Stromal cell of bone marrow (primary cell): ENCODE data around the gene MCFD2.

Experiments
- DNase-seq: peaks from one replicate; pipeline ENCODE4 v3.0.0-alpha.2; 2012; ENCODE audit warnings: low read depth

MCFD2 gene

DNA sequence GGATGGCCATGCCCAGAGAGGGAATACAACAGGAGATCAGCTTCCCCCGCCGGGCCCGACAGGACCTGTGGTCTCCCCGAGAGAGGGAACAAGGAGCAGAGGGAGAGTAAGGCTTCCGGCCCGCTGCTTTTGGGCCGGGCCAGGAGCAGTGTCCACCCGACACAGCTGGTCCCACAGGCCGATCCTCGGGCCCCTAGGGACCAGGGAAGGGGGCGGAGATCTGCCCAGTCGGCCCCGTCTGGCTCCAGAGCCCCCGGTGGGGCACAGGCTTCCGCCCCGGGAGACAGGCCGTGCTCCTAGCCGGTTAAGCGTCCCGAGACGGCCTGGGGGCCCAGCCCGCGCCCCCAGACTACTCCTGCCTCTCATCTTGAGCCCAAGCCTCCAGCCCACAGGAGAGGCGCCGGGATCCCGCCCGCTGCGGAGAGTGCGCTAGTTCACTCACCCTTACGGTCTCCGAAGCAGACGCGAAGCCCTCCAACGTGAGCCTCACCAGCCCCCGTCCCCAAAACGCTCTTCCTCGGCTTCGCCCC is at the start of gene MCFD2:
Gene MCFD2, minus strand, starts transcription at position 526 of the 530 bp plus-strand sequence. CDS start 6,635 bp downstream, outside the sequence.
- no peak for DNase-seq

DNA sequence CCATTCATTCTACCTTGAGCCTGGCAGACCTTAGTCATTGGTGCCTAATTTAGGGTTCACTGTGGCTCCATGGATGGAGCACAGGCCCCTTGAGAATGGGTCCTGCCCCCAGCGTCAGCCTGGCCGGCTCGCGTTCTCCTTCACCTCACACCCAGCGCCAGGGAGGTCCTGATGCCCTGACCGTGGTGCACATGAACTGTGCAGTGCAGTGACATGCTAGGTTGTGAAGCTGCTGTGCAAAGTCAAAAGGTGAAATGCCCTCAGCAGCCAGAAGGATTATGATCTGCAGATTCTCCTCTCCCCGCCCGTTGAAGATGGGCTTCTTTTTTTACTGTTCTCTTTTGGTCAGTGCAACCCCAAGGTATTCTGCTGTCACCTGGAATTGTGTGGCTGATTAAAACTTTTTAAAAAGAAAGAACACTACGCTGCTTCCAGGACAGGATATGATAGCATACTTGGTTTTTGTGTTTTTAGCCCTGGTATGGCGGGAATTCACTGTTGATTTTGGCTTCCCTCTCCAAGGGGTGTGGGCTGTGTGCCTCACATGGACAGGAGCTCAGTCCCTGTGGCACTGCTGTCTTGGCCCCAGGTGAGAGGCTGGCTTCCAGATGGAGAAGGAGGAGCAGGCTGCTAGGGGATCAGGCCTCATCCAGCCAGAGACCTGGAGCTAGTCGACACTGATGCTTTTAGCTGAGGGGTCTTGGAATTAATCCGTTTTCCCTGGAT is 49.4 kb upstream of the MCFD2 start:
- DNase-seq = no peak

DNA sequence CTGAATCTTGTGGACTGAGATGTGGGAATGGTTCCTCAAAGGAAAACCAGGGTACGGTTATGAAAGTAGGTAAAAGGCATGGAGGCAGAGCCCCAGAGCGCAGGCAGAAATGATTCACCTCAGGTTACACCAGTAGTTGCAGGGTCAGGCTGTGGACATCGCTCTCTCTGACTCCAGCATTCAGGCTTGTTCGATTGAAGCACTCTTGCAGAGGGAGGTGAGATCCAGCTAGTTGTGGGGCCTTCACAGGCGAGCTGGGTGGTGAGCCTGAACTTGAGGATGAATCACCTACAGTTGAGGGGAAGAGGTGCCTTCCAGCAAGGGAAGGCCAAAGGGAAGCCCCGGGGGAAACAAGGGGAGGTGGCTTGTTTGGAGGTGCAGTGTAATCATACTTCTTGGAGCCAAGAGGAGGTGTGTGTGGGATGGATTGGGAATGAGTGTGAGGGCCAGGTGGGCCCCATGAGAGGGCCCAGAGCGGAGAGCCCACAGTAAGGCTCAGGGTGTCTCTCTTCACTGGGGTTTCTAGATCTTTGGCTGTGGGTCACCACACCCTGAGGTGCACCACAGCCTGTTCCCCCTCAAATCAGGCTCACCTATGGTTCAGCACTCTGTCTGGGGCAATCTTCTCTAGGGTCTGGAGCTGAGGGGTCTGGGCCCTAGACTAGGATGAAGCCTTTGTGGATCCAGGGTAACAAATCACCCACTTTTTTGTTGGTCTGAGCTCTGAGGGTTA is 48.5 kb upstream of the MCFD2 start:
- no peak for DNase-seq

DNA sequence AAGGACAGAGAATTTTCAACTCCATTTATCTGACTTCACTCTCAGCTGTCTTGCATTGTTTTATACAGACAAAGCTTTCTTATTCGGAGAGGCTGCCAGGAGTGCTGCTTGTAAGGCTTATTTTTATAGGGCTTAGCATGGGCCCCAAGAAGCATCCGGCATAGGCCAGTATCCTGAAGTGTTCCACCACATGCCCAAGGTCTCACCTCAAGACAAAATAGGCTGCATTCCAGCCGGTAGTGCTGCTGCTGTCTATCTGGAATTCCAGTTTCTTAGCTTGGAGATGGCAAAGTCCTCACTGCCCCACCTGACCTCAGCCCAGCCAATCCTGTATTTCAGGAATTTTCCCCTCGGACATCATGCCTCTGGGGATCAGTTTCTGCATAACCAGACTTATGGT is 47.6 kb upstream of the MCFD2 start:
- no peak for DNase-seq

DNA sequence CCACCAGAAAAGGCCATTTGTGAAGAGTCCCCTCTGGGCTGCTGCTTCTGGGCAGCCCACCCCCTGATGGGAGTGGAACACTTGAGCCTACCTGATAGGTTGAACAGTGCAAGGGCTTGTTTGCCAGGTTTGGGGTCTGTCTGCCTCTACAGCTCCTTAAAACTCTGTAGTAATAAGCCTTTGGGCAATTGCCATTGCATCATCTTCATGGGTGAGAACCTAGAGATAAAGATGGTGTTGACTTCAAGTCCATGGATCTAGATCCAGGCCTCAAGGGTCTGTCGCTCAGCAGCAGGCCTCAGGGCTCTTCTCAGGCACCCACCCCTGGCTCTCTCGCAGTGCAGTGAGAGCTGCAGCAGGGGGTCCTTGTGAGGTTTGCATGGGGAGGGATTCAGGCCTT is 47.1 kb upstream of the MCFD2 start:
- DNase-seq = no peak

DNA sequence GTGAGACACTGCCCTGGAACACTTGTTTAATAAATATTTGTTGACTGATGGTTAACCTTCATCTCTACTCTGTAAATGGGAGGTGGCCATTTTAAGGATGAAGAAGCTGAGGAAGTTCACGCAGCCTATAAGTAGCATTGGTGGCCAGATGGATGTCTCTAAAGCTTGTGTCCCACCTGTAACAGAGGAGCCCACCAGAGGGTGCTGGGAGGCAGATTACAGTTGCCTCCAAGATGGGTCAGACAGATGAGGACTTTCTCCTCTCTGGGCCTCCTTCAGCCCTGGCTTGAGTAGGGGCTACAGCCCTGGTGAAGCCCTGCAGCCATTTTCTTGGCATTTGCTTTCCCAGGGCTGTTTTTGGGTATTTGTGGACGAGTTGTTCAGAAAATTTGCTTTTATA is 45.0 kb upstream of the MCFD2 start:
- DNase-seq = no peak

DNA sequence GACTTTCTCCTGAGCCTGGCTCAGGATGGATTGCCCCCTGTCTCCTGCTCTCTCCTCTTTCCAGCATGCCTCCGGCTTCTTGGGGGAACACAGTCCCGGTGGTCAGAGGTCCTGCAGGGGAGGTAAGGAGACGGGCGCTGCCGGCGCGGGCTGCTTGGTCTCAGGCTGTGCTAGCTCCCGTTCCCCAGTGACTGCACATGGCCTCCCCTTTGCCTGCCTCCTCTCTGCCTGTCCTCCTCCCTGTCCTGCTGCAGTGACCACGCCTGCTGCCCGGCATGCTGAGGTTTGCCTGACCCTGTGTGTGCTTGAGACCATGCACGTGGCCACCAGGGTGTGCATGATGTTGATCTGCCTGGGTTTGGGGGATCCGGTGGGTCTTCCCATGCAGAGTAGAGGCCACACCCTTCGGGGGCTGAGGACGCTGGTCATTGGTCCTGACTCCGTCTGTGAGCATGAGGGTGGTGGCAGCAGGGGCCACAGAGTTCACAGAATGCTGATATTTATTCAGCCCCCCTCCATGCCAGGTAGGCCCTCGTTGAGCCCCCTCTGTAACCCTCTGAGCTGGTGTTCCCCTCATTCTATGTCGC is 42.9 kb upstream of the MCFD2 start:
- no peak for DNase-seq

DNA sequence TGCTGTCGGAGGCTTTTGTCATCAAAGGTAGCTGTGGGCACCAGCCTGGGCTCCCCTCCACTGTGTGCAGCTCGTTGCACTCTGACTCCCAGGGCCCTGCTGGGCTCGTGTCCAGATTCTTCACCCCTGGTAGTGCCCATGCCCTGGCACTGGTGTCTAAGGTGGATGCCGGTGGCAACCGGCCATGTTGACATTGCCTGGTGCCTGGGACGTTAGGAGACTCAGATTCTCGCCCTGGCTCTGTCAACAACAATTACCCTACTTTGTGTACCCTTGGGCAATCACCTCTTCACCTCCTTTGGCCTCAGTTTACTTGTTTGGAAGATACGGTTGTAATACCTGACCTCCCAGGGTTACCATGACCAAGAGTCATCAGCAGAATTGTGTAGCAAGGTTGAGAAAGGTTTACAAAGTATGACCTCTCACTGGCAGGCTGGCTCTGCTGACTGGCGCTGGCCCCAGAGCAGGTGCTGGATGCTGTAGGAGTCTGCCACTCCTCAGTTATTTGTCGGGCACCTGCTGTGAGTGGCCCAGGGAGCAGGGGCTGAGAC is 41.5 kb upstream of the MCFD2 start:
- DNase-seq = no peak

DNA sequence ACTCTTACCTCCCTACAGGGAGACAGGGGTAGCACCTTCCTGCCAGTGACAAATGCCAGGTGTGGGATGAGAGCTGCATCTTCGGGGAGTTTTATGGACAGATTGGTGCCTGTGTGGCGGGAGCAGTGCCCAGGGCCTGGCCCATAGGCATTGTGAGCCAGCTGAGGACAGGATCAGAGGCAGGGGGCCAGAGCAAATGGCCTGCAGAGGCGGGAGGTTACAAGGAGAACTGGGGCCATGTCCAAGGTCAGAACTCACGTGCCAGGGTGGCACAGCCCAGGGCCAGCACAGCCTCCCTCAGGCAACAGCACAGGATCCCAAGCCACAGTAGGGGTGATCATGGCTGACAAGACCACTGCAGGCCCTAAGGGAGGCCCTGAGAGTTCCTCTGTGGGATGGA is 40.2 kb upstream of the MCFD2 start:
- no peak for DNase-seq

DNA sequence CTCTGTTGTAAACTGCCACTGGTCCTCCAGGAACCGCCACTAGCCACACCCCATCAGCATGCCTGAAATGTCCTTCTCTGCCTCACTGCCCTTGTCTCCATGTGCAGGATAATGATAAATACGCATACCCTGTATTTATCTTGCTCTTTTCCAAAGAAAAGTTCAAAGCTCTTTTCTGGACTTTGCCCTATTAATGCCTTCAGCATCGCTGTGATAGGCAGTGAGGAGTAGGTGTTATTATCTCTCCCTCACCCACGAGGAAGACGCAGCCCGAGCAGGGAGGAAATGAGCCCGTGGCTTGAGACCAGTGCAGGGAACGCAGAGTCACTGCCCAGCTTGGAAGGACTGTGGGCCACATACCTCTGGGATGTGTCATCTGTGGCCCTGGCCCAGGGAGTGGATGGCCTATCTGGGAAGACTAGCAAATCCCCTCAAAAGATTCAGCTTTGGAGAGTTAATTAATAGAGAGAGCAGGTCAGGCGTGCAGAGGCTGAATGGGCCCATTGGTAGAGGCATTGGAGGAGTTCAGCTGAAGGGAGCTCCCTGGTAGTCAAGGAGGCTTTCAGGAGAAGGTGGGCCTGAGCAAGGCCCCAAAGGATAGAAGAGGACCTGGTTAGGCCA is 39.5 kb upstream of the MCFD2 start:
- peak; percentile 70 for DNase-seq

DNA sequence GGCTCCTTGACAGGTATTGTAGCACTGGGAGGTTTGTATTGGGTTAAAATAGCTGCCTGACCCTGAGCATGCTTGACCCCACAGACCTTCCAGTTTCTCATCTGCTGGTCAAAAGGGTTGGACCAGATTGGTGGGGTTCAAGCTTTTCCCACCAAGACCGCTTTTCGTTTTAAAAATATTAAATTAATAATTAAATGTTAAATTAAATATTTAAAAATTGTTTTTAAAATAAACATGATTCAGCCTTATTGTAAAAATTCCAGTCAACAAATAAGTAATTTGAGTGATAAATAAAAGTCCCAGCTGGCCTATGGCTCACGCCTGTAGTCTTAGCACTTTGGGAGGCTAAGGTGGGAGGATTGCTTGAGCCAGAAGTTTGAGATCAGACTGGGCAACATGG is 36.6 kb upstream of the MCFD2 start:
- no peak for DNase-seq

DNA sequence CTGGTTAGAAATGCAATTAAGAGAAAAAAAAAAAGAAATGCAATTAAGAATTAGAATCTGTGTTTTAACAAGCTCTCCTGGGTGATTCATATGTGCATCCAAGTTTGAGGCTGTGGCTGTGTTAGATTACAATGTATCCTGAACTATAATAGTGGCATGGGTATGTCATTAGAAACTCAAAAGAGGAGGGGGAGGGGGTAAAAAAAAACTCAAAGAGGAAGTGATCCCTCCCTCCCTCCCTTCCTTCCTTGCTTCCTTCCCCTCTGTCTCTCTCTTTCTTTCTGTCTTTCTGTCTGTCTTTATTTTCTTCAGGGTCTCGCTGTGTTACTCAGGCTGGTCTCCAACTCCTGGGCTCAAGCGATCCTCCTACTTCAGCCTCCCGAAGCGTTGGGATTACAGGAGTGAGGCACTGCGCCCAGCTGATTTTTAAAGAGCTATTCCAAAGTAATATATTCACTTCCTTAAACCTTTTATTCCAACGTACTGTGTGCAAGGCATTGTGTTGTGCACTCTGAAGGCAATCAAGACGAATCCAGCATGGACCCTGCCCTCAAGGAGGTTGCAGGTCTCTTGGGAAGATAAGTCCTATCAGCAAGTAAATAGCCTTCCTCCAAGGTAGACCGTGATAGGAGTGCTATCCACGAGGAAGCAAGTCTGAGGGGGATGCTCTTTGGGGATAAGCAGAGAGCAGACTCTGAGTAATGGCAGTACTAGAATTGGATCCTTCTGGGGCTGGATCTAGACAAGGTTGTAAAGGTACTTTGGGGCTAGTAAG is 35.9 kb upstream of the MCFD2 start:
- DNase-seq = no peak

DNA sequence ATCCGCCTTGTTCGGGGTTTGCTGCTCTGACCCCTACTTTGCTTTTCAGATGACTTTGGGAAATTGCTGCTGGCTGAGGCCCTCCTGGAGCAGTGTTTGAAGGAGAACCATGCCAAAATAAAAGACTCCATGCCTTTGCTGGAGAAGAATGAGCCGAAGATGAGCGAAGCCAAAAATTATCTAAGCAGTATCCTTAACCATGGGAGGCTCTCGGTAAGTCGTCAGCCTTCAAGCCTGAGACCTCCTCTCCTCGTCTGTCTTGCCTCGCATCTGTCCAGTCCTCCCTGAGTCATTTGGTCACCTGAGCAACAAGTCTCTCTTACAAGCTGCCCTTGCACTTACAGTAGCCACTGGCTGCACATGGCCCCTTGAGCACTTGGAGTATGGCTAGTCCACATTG is 34.7 kb upstream of the MCFD2 start:
- no peak for DNase-seq

DNA sequence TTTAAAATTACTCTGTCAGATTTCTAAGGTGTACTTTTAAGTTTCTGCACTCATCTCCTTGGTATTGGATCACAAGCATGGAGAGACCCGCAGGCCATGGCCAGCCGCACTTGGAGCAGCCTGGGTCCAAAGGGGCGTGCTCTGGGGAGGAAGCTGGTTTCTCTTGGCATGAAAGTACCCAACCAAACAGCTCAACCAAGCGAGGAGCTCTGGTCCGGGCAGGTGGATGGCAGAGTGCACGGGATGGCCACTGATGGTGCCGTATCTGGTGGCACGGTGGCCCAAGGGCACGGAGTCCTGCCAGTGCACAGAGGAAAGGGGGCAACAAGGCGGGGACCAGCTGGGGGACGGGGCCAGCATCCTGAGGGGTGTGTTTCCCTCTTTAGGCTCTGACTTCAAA is 32.2 kb upstream of the MCFD2 start:
- DNase-seq = no peak

DNA sequence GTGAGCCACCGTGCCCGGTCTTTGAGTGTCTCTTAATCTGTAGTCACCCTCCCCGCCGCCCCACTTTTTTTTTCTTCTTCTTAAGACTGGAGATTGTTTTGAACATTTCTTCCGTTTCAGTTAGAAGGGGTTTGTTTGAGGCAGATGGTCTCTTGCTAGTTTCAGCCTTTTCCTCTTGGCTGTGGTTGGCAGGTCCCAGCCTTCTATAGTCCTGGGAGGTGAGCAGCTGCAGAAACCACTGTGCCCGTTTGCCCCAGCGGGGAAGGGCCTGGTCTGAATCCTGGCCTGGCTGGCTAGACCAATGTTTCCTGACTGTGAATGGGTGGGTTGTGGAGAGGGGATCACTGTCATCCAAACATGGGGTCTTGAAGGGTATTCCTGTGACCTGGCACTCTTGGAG is 30.1 kb upstream of the MCFD2 start:
- DNase-seq = no peak

DNA sequence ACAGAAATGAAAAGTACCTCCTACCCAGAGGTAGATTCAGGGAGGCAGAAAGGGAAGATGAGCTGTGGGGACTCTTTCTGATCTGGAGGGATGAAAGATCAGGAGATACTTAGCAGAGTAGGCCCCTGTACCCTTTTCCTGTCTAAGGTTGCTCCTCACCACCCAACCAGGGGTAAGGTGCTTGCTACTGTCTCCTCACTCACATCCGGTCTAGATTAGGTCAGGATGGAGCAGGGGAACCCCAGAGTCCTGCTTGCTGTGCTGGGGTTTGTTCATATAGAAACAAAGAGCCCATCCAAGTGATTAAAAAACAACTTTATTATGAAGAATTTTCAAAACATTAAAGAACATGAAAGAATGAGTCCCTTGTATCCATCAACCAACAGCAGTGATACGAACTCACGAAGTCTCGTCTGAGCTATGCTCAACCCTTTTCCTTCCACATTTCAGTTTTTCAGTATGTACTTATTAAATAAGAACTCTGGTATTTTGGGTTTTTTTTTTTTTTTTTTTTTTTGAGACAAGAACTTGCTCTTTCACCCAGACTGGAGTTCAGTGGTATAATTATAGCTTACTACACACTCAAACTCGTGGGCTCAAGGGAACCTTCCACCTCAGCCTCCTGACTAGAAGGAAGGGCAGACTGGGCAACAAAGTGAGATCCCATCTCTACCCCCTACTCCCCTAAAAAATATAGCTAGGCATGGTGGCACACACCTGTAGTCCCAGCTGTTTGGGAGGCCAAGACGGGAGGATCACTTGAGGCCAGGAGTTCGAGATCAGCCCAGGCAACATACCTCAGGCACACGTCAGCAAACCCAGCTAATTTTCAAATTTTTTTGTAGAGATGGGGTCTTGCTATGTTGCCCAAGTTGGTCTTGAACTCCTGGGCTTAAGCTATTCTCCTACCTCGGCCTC is 28.5 kb upstream of the MCFD2 start:
- DNase-seq = no peak

DNA sequence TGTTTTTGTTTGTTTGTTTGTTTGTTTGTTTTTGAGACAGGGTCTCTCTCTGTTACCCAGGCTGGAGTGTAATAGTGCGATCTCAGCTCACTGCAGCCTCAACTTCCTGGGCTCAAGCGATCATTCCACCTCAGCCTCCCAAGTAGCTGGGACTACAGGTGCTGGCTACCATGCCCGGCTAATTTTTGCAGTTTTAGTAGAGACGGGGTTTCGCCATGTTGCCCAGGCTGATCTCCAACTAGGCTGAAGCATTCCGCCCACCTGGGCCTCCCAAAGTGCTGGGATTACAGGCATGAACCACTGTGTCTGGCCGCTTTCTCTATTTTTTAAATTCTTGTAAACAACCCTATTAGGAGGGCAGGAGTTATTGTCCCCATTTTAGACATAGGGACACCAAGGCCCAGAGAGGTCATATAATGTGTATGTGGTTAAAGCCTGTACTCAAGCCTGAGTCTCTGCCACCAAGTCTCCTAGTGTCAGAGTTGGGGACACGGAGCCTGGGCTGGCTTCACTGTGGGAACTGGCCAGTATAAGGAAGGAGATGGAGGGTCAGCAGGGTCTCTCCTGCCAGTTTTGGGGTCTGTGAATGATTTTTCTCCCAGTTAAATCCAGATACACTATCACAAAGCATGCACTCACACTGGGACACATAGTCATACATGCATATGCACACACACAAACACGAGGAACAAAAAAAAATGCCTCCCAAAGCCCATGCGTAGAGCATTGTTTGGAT is 27.5 kb upstream of the MCFD2 start:
- DNase-seq = no peak

DNA sequence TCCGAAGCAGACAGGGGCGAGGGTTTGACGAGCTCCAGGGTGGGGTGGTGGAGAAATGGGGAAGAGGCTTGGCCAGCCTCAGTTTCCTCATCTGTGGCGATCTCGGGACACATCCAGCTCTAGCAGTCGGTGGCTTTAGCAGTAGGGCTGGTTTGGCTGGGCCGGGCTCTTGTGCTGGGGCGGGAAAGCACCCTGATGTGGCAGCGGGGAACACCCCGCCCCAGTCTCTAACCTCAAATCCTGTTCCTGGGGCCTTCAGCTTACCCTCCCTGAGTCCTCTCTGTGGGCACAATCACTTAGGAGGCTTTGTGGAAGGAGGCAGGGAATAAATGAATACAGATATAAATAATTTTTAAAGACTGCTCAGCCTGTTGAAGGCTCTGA is 26.5 kb upstream of the MCFD2 start:
- no peak for DNase-seq

DNA sequence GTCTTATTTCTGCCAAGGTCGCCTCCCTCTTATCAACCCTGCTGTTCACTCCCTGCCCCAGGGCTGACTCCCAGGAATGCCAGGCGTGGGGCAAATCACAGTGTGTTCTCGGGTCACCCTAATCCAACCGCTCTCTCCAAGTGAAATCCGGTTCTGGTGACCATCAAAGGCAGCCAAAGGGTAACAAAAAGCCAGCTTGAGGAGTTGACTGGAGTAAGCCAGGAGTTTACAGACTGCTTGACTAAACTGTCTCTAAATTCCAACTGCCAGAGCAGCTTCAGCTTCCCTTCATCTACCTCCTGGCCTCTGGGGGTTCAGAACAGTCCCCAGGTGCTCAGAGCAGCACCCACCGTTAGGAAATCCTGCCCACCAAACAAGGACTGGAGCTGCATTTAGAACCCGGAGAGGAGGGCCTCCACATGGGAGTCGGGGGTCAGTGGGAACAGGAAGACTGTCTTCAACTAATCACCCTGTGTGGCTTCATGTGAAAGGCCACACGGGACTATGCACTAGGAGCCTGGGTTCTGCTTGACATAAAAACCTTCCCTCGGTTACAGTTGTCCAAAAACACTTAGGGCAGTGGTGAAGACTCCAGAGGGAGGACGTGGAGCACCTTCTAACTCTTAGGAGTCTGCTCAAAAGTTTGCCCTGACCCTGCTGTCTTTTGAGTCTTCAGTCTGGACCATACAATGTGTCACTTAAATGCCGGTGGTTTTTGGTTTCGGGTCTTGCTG is 24.2 kb upstream of the MCFD2 start:
- DNase-seq = no peak
